ENCODE measurements around the gene PLB1. TPM values are rescaled to one million over a fixed set of nuclear protein-coding genes. Genes with fewer than 3 reads are reported as not detected.

Gene PLB1
- total RNA-seq, 1 donor from 2014 or later: 5.5 TPM

- ATAC-seq: no peak
- intact Hi-C loops (cut with DNase I): no loop called here
- DNase-seq (ENCODE audit: low spot score): no peak
Measured at GRCh38 chr2:28684142-28684858, 188.4 kb downstream of the PLB1 start.

GRCh38 chr2:28687171-28687570 is 191.3 kb downstream of the PLB1 start:
- no peak for ATAC-seq
- intact Hi-C loops (cut with DNase I): no loop called here
- DNase-seq (ENCODE audit: low spot score): no peak

- intact Hi-C loops (cut with DNase I): no loop called here
- DNase-seq (ENCODE audit: low spot score) (no peak), ATAC-seq (no peak)
Measured at GRCh38 chr2:28687640-28688385, 192.0 kb downstream of the PLB1 start.

- DNase-seq (ENCODE audit: low spot score) (no peak), ATAC-seq (no peak)
Measured at GRCh38 chr2:28688818-28689217, 193.0 kb downstream of the PLB1 start.

GRCh38 chr2:28689771-28690170 is 193.9 kb downstream of the PLB1 start:
- no peak for ATAC-seq
- DNase-seq (ENCODE audit: low spot score): no peak
- intact Hi-C loops (cut with DNase I): no loop called here

More at GRCh38 chr2:28688818-28689217, 193.0 kb downstream of the PLB1 start:
- intact Hi-C loops (cut with DNase I): no loop called here

GRCh38 chr2:28692411-28692810 is 196.6 kb downstream of the PLB1 start:
- no peak for DNase-seq (ENCODE audit: low spot score)
- intact Hi-C loops (cut with DNase I): no loop called here
- no peak for ATAC-seq

- ATAC-seq (no peak), DNase-seq (ENCODE audit: low spot score) (no peak)
- intact Hi-C loops (cut with DNase I): no loop called here
Measured at GRCh38 chr2:28693223-28693622, 197.4 kb downstream of the PLB1 start.

Other genes with a start within 250 kb of the PLB1 start
- gene FOSL2, start 103.2 kb upstream of the PLB1 start, total RNA-seq: 230 TPM